ENCODE measurements around the gene GUCA1A.

The GUCA1A gene

GRCh38 chr6:42173101-42173500, at the start of gene GUCA1A:
TSS of gene GUCA1A (plus strand) at chr6:42173364. CDS start at chr6:42173614, 250 bp downstream.
- no peak for DNase-seq (ENCODE audit: low read depth)

- DNase-seq (ENCODE audit: low read depth) = no peak
Measured at GRCh38 chr6:42123379-42124103, 49.6 kb upstream of the GUCA1A start.

- DNase-seq (ENCODE audit: low read depth) = no peak
Measured at GRCh38 chr6:42124223-42124836, 48.8 kb upstream of the GUCA1A start.

- DNase-seq (ENCODE audit: low read depth) = no peak
Measured at GRCh38 chr6:42125231-42125630, 47.9 kb upstream of the GUCA1A start.

GRCh38 chr6:42125663-42126062, 47.5 kb upstream of the GUCA1A start:
- no peak for DNase-seq (ENCODE audit: low read depth)

- no peak for DNase-seq (ENCODE audit: low read depth)
Measured at GRCh38 chr6:42128460-42129359, 44.5 kb upstream of the GUCA1A start.

- no peak for DNase-seq (ENCODE audit: low read depth)
Measured at GRCh38 chr6:42129360-42129676, 43.8 kb upstream of the GUCA1A start.

GRCh38 chr6:42131531-42131930, 41.6 kb upstream of the GUCA1A start:
- DNase-seq (ENCODE audit: low read depth) = no peak

GRCh38 chr6:42133926-42134325, 39.2 kb upstream of the GUCA1A start:
- DNase-seq (ENCODE audit: low read depth) = no peak

- no peak for DNase-seq (ENCODE audit: low read depth)
Measured at GRCh38 chr6:42135161-42135560, 38.0 kb upstream of the GUCA1A start.

- DNase-seq (ENCODE audit: low read depth) = no peak
Measured at GRCh38 chr6:42135722-42136121, 37.4 kb upstream of the GUCA1A start.

GRCh38 chr6:42136508-42137193, 36.5 kb upstream of the GUCA1A start:
- no peak for DNase-seq (ENCODE audit: low read depth)

GRCh38 chr6:42137194-42137753, 35.9 kb upstream of the GUCA1A start:
- DNase-seq (ENCODE audit: low read depth) = no peak

GRCh38 chr6:42138190-42138589, 35.0 kb upstream of the GUCA1A start:
- DNase-seq (ENCODE audit: low read depth) = no peak

GRCh38 chr6:42138630-42139619, 34.2 kb upstream of the GUCA1A start:
- DNase-seq (ENCODE audit: low read depth) = no peak

GRCh38 chr6:42140032-42140431, 33.1 kb upstream of the GUCA1A start:
- DNase-seq (ENCODE audit: low read depth) = no peak

- no peak for DNase-seq (ENCODE audit: low read depth)
Measured at GRCh38 chr6:42140756-42141602, 32.2 kb upstream of the GUCA1A start.

- DNase-seq (ENCODE audit: low read depth) = no peak
Measured at GRCh38 chr6:42141603-42142117, 31.5 kb upstream of the GUCA1A start.

- DNase-seq (ENCODE audit: low read depth) = no peak
Measured at GRCh38 chr6:42142118-42142835, 30.9 kb upstream of the GUCA1A start, which contains the start of gene C6orf132. TSS of gene C6orf132 (minus strand) at chr6:42142620. CDS start at chr6:42142444, 176 bp downstream.
